ENCODE data around the gene ADGRG3. TPM values are rescaled to one million over a fixed set of nuclear protein-coding genes. Genes with fewer than 3 reads are reported as not detected.

ADGRG3 gene
- total and polyA plus RNA-seq, 9 of the 15 experiments (the other 6 are each of a cell fraction or from before 2014, with no cell fraction given), result 0.09 to 0.52 (median 0.14) TPM; not detected in 3

- H2AFZ ChIP-seq (ENCODE audit: low read depth, low read length), result no peak overlapping the region
- ChIA-PET CTCF (ENCODE audit: low intra/inter-chr PET ratio) (interaction anchor here (2.0 to 2.3 kb wide), 2 partner anchors 59 to 75 kb away, joined by 9 to 13 read pairs; no protein-coding TSS in a partner anchor), POLR2A (interaction anchor here (0.7 to 1.5 kb wide), 2 partner anchors 9 to 19 kb away, joined by 3 to 4 read pairs; no protein-coding TSS in a partner anchor)
- no peak overlapping the region for H3K27ac ChIP-seq (ENCODE audit: extremely low read depth, low read depth, low read length)
- WGBS (ENCODE audit: insufficient coverage, low coverage, missing lambda C conversion rate), result 64% methylated on average over 7 of the region's 7 CpGs
- H3K4me3 ChIP-seq, result no peak overlapping the region
- H3K4me1 ChIP-seq (replicated peaks in 1 of 2; ENCODE audit: control insufficient read depth in 2 of 2, insufficient read depth in 2 of 2, low read length in 2 of 2), result peaks cover 0 to 14% of the 10 kb centered on the region in 2 experiments; a peak in 1 of 5 replicates
- intact Hi-C loops (cut with micrococcal nuclease), result loop anchor here (2.0 to 10.0 kb wide), 2 partner anchors 59 to 233 kb away; no protein-coding TSS in a partner anchor
- DNase-seq (ENCODE audit: extremely low read depth in 1 of 4, low spot score in 3 of 4), result no peak
- no peaks in the 10 kb centered on the region for H4K20me1 ChIP-seq (replicated peaks; ENCODE audit: control insufficient read depth, insufficient read depth, low read length)
- no TSS peak for BruUV-seq (replicated peaks)
- no peak overlapping the region for H3K4me2 ChIP-seq (ENCODE audit: insufficient read depth, low read length)
- peak overlapping the region in 1 of 2 experiments; percentile 62; a peak in 1 of 4 replicates for H3K9ac ChIP-seq (ENCODE audit: insufficient read depth in 1 of 2, low read depth in 2 of 2, low read length in 2 of 2)
- no peaks in the 10 kb centered on the region for H3K36me3 ChIP-seq (ENCODE audit: control insufficient read depth, insufficient read depth, low read length)
- no peaks in the 10 kb centered on the region for H3K9me1 ChIP-seq (ENCODE audit: control insufficient read depth, insufficient read depth, low read length)
- H3K27me3 ChIP-seq (ENCODE audit: control insufficient read depth in 2 of 2, insufficient read depth in 2 of 2, low read length in 2 of 2), result 0 out of 5 replicates have a peak, but pooled peaks cover 0 to 5% of the 10 kb centered on the region in 2 experiments
- no peak for FAIRE-seq
- TF ChIP-seq SREBF1 (IDR thresholded peaks at IDR 0.05; ENCODE audit: borderline replicate concordance, low read depth, low read length) (no peak), HOMEZ (CRISPR knock-in tag; IDR thresholded peaks at IDR 0.05) (no peak), NFYB (IDR thresholded peaks at IDR 0.05; ENCODE audit: extremely low read depth, insufficient read length) (no peak), POLR3G (IDR thresholded peaks at IDR 0.05; ENCODE audit: extremely low read depth, insufficient read length, insufficient replicate concordance) (no peak), NCOA4 (IDR thresholded peaks at IDR 0.05; ENCODE audit: partially characterized antibody) (no peak), ZNF311 (CRISPR knock-in tag; IDR thresholded peaks at IDR 0.05) (no peak), ZNF174 (CRISPR knock-in tag; IDR thresholded peaks at IDR 0.05) (no peak), ZNF12 (CRISPR knock-in tag; IDR thresholded peaks at IDR 0.05) (no peak), POLR2AphosphoS2 (IDR thresholded peaks at IDR 0.05; ENCODE audit: low read length) (no peak), MCM7 (IDR thresholded peaks at IDR 0.05) (no peak), ARHGAP35 (IDR thresholded peaks at IDR 0.05; ENCODE audit: partially characterized antibody) (no peak), HMG20A (CRISPR knock-in tag; conservative IDR thresholded peaks at IDR 0.05) (no peak), ZNF436 (CRISPR knock-in tag; IDR thresholded peaks at IDR 0.05) (no peak), ZFP1 (CRISPR knock-in tag; IDR thresholded peaks at IDR 0.05) (no peak), TSC22D4 (tag; IDR thresholded peaks at IDR 0.05) (no peak), CHD1 (IDR thresholded peaks at IDR 0.05; ENCODE audit: low read length) (no peak)
- no peaks in the 10 kb centered on the region for H3K79me2 ChIP-seq (ENCODE audit: control insufficient read depth, insufficient read depth, low read length)
- H3K9me3 ChIP-seq (replicated peaks; ENCODE audit: control insufficient read depth, insufficient read depth, low read depth, low read length), result no peaks in the 10 kb centered on the region
- in situ Hi-C loops (cut with MboI), result no loop called here
- no peak for ATAC-seq
These were observed 6.6 kb upstream of the ADGRG3 start for GRCh38 chr16:57661510-57661909.
